Subcutaneous adipose tissue (tissue), 4 donors: ENCODE results near the gene AP1S1. TPM values are rescaled to one million over a fixed set of nuclear protein-coding genes. Genes with fewer than 3 reads are reported as not detected.

Experiments
- small RNA-seq: library from RNA; depleted of rRNA; stranded (forward); fragments of <200 nt; gene quantifications from one replicate; pipeline ENCODE3, GENCODE V24; 2016
- total RNA-seq, 4 donors: library from RNA; depleted of rRNA; stranded (reverse); fragments of >200 nt; gene quantifications; one replicate each; pipeline ENCODE4 v1.1.0, GENCODE V29; 2016
- TF ChIP-seq, protein P1 (sequence below): fragments of 450-650 bp; IDR thresholded peaks from one replicate; pipeline ENCODE4 v1.5.1; 2016; ENCODE audit warnings: low read depth, mild to moderate bottlenecking, control low read depth, antibody characterized with exemption, moderate library complexity

Gene AP1S1
- total RNA-seq, 4 donors from 2014 or later, result 7.7 to 42.2 (median 23.8) TPM

GRCh38 chr7:101205901-101206664 lies 51.8 kb downstream of the AP1S1 start:
- TF ChIP-seq, protein P1, sequence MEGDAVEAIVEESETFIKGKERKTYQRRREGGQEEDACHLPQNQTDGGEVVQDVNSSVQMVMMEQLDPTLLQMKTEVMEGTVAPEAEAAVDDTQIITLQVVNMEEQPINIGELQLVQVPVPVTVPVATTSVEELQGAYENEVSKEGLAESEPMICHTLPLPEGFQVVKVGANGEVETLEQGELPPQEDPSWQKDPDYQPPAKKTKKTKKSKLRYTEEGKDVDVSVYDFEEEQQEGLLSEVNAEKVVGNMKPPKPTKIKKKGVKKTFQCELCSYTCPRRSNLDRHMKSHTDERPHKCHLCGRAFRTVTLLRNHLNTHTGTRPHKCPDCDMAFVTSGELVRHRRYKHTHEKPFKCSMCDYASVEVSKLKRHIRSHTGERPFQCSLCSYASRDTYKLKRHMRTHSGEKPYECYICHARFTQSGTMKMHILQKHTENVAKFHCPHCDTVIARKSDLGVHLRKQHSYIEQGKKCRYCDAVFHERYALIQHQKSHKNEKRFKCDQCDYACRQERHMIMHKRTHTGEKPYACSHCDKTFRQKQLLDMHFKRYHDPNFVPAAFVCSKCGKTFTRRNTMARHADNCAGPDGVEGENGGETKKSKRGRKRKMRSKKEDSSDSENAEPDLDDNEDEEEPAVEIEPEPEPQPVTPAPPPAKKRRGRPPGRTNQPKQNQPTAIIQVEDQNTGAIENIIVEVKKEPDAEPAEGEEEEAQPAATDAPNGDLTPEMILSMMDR, result no peak

DNA sequence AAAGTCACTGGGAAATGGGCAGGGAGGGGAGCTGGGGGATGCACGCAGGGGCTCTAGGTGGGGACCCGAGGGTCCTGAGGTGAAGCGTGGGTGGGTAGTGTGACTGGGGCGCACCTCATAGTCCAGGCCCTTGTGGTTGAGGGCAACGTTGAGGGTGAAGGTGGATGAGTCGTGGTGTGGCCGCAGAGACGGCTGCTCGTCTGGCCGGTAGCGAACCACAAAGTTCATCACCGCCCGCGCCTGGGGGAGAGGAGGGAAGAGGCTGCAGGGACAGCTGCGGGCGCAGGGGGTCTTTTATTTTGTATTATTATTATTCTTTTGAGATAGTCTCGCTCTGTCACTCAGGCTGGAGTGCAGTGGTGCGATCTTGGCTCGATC lies 52.4 kb downstream of the AP1S1 start:
- TF ChIP-seq, protein P1, result no peak

GRCh38 chr7:101207459-101207858 lies 53.2 kb downstream of the AP1S1 start:
- TF ChIP-seq, protein P1, result no peak

GRCh38 chr7:101208794-101209193 lies 54.5 kb downstream of the AP1S1 start:
- TF ChIP-seq, protein P1, result no peak

DNA sequence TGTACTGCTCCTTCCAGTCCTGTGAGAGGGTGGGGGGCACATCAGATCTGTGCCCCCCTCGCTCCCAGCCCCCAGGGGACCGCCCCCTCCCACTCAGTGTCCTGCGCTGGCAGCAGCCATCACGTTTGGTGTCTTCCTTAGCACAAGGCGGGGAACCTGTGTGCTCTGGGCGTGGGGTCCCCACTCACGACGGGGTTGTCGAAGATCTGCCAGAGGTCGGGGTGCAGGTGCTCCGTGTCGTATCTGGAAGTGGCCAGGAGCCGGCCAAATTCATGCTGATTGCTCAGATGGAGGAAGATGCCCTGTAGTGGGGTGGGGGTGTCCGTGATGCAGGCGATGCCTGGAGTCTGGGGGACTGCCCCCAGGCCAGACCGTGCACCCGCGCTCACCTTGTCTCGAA lies 55.9 kb downstream of the AP1S1 start:
- TF ChIP-seq, protein P1, result no peak

Small RNA genes lying within 50 kb of the gene (small RNA-seq; reads per million reads assigned to genes)
- gene MIR4653, result not detected

Other genes starting within 250 kb of the AP1S1 start
- under 1 TPM; under 0.01 to 0.94 (median 0.24) TPM for gene MUC3A, start 204.9 kb upstream of the AP1S1 start, total RNA-seq
- under 1 TPM; under 0.01 to 0.34 (median 0.08) TPM for gene MUC12, start 184.9 kb upstream of the AP1S1 start, total RNA-seq
- under 1 TPM in 1 of 4 donors, not detected in 3; under 0.01 TPM for gene MUC17, start 134.4 kb upstream of the AP1S1 start, total RNA-seq
- 10 to 100 TPM; 11.9 to 47.1 (median 15.3) TPM for gene TRIM56, start 69.0 kb upstream of the AP1S1 start, total RNA-seq
- 10 to 100 TPM in 2 of 4 donors, 1 to 10 TPM in 2; 6.0 to 25.5 (median 11.4) TPM for gene SERPINE1, start 27.4 kb upstream of the AP1S1 start, total RNA-seq
- not detected for gene VGF, start 11.1 kb downstream of the AP1S1 start, total RNA-seq
- gene NAT16, start 25.8 kb downstream of the AP1S1 start, total RNA-seq, result not detected
- not detected for gene MOGAT3, start 46.6 kb downstream of the AP1S1 start, total RNA-seq
- 10 to 100 TPM; 35.7 to 45.0 (median 42.6) TPM for gene PLOD3, start 63.1 kb downstream of the AP1S1 start, total RNA-seq
- 100 to 1,000 TPM in 1 of 4 donors, 10 to 100 TPM in 3; 54.0 to 115 (median 92.2) TPM for gene ZNHIT1, start 63.7 kb downstream of the AP1S1 start, total RNA-seq
- 10 to 100 TPM; 12.1 to 29.8 (median 17.9) TPM for gene CLDN15, start 83.3 kb downstream of the AP1S1 start, total RNA-seq
- 100 to 1,000 TPM; 193 to 369 (median 258) TPM for gene FIS1, start 90.6 kb downstream of the AP1S1 start, total RNA-seq
- 10 to 100 TPM; 10.4 to 17.8 (median 15.7) TPM for gene IFT22, start 167.3 kb downstream of the AP1S1 start, total RNA-seq
- gene COL26A1, start 208.4 kb downstream of the AP1S1 start, total RNA-seq, result not detected